HepG2 (cell line): Measurements from ENCODE around the gene YIF1A. TPM values are rescaled to one million over a fixed set of nuclear protein-coding genes. Genes with fewer than 3 reads are reported as not detected.
A peak's percentile ranks its signal among the peaks of the same experiment; 100 is the strongest.

Experiments
- ATAC-seq: fragments of 200-7000 bp; cut with Tn5 transposase; 3 replicates; pipeline ENCODE4 v1.9.1; 2020; ENCODE audit warnings: mild to moderate bottlenecking, moderate library complexity
- BruUV-seq: library from RNA; stranded (reverse); fragments of 400-500 nt; replicated peaks from 2 replicates; lab custom pipeline; 2021; lab: Mats Ljungman, UMichigan
- CTCF ChIA-PET: fragments of 300-600 bp; formaldehyde crosslinking; extraction: SDS; loops from one replicate; lab custom pipeline; 2021; ENCODE audit warnings: low total read pairs, inconsistent platforms, low intra/inter-chr PET ratio; lab: Yijun Ruan, JAX
- POLR2A ChIA-PET: fragments of 350-600 bp; sonication (Branson Sonifier 250); formaldehyde crosslinking; loops from one replicate; lab custom pipeline; 2020; ENCODE audit warnings: antibody characterized with exemption, inconsistent platforms; lab: Yijun Ruan, JAX
- DNase-seq: peaks from one replicate; pipeline ENCODE4 v3.0.0-alpha.2; 2015; ENCODE audit warnings: low spot score
- FAIRE-seq: peaks from 3 replicates; lab custom pipeline; 2011; peaks lifted over from hg19 to GRCh38; lab: Jason Lieb, UNC
- H2AFZ ChIP-seq: one replicate; pipeline ENCODE4 v1.6.1; 2011; ENCODE audit warnings: low read length, inconsistent platforms
- H3K27ac ChIP-seq: fragments of 300-600 bp; 3 replicates; pipeline ENCODE4 v1.8.0; 2011; ENCODE audit warnings: mixed run types, mild to moderate bottlenecking, mixed read lengths, low read length, inconsistent platforms; ENCODE audit not compliant: insufficient read depth; ENCODE audit errors: extremely low read length
- H3K27me3 ChIP-seq, 2 experiments: fragments of 200-600 bp in 1 of 2; 2 replicates in 1 of 2; 3 replicates in 1 of 2; pipeline versions ENCODE4 v1.6.0 to v1.8.0; 2011; ENCODE audit warnings: low read length in 2 of 2, mild to moderate bottlenecking in 2 of 2, moderate library complexity in 2 of 2, inconsistent platforms in 1 of 2; ENCODE audit not compliant: insufficient read depth in 2 of 2, control insufficient read depth in 1 of 2
- H3K36me3 ChIP-seq, 2 experiments: fragments of 200-600 bp in 1 of 2; replicated peaks in 1 of 2; 2 replicates in 1 of 2; 3 replicates in 1 of 2; pipeline versions ENCODE4 v1.5.1 to v1.8.0; 2011; ENCODE audit warnings: low read length in 2 of 2, inconsistent platforms in 1 of 2; ENCODE audit not compliant: insufficient read depth in 2 of 2, control insufficient read depth in 1 of 2
- H3K4me1 ChIP-seq: 2 replicates; pipeline ENCODE4 v1.5.1; 2012; ENCODE audit warnings: low read length, inconsistent platforms; ENCODE audit not compliant: insufficient read depth
- H3K4me2 ChIP-seq: 2 replicates; pipeline ENCODE4 v1.6.0; 2011; ENCODE audit warnings: low read depth, low read length, inconsistent platforms
- H3K4me3 ChIP-seq, 3 experiments: fragments of 200-600 bp in 1 of 3; sonication (generic), shearing (Covaris generic) in 1 of 3; replicated peaks in 1 of 3; 2 replicates each; pipeline ENCODE4 v1.5.1; 2011 to 2016; ENCODE audit warnings: low read length in 3 of 3, inconsistent platforms in 2 of 3, low read depth in 2 of 3, mild to moderate bottlenecking in 2 of 3, control low read depth in 1 of 3, mixed read lengths in 1 of 3; ENCODE audit not compliant: insufficient read depth in 1 of 3
- H3K79me2 ChIP-seq: one replicate; pipeline ENCODE4 v1.6.1; 2011; ENCODE audit warnings: low read length, inconsistent platforms; ENCODE audit not compliant: insufficient read depth
- H3K9ac ChIP-seq: 2 replicates; pipeline ENCODE4 v1.6.0; 2011; ENCODE audit warnings: mild to moderate bottlenecking, low read depth, low read length, inconsistent platforms; ENCODE audit not compliant: insufficient read depth
- H3K9me3 ChIP-seq: 2 replicates; pipeline ENCODE4 v1.5.1; 2012; ENCODE audit warnings: mild to moderate bottlenecking, low read length
- H4K20me1 ChIP-seq: 2 replicates; pipeline ENCODE4 v1.6.0; 2011; ENCODE audit warnings: inconsistent platforms, mild to moderate bottlenecking, low read length, moderate library complexity; ENCODE audit not compliant: insufficient read depth
- CBFB ChIP-seq: sonication (generic); formaldehyde crosslinking; IDR thresholded peaks from 2 replicates; pipeline ENCODE4 v1.4.0; 2020; ENCODE audit warnings: missing genetic modification reagents
- ELF1 ChIP-seq: sonication (generic); formaldehyde crosslinking; IDR thresholded peaks from 2 replicates; pipeline ENCODE4 v1.4.0; 2020; ENCODE audit warnings: missing genetic modification reagents
- FOXK2 ChIP-seq: fragments of 450-650 bp; IDR thresholded peaks from 2 replicates; pipeline ENCODE4 v1.6.1; 2016
- GFI1 ChIP-seq: sonication (generic); formaldehyde crosslinking; IDR thresholded peaks from 2 replicates; pipeline ENCODE4 v1.5.0; 2020; ENCODE audit warnings: missing genetic modification reagents, mild to moderate bottlenecking, borderline replicate concordance
- HOXA5 ChIP-seq: sonication (generic); formaldehyde crosslinking; IDR thresholded peaks from 2 replicates; pipeline ENCODE4 v1.4.0; 2020; ENCODE audit warnings: missing genetic modification reagents
- HOXA7 ChIP-seq: sonication (generic); formaldehyde crosslinking; IDR thresholded peaks from 2 replicates; pipeline ENCODE4 v1.8.1; 2022; ENCODE audit warnings: mild to moderate bottlenecking, missing genetic modification reagents, moderate library complexity
- KLF12 ChIP-seq: sonication (generic); formaldehyde crosslinking; IDR thresholded peaks from 2 replicates; pipeline ENCODE4 v1.4.0; 2020; ENCODE audit warnings: missing genetic modification reagents, borderline replicate concordance
- MNT ChIP-seq: fragments of 450-650 bp; IDR thresholded peaks from 2 replicates; pipeline ENCODE4 v1.6.1; 2016
- STAT6 ChIP-seq: sonication (generic); formaldehyde crosslinking; IDR thresholded peaks from 2 replicates; pipeline ENCODE4 v1.4.0; 2020; ENCODE audit warnings: missing genetic modification reagents, mild to moderate bottlenecking, borderline replicate concordance
- YY1 ChIP-seq: IDR thresholded peaks from 2 replicates; pipeline ENCODE4 v1.6.1; 2011; ENCODE audit warnings: low read length, low read depth, moderate library complexity, mild to moderate bottlenecking; ENCODE audit not compliant: insufficient read depth, insufficient replicate concordance
- ZFY ChIP-seq: sonication (generic); formaldehyde crosslinking; IDR thresholded peaks from 2 replicates; pipeline ENCODE4 v1.4.0; 2020; ENCODE audit warnings: missing genetic modification reagents
- ZNF292 ChIP-seq: sonication (generic); formaldehyde crosslinking; IDR thresholded peaks from 2 replicates; pipeline ENCODE4 v1.8.1; 2022; ENCODE audit warnings: mild to moderate bottlenecking, low read depth, missing genetic modification reagents, borderline replicate concordance
- ZNF629 ChIP-seq: sonication (generic); formaldehyde crosslinking; conservative IDR thresholded peaks from 2 replicates; pipeline ENCODE4 v1.5.0; 2020; ENCODE audit warnings: missing genetic modification reagents
- ZNF710 ChIP-seq: sonication (generic); formaldehyde crosslinking; IDR thresholded peaks from 2 replicates; pipeline ENCODE4 v1.5.0; 2020; ENCODE audit warnings: mild to moderate bottlenecking, missing genetic modification reagents, borderline replicate concordance
- ZNF749 ChIP-seq: sonication (generic); formaldehyde crosslinking; IDR thresholded peaks from 2 replicates; pipeline ENCODE4 v1.8.0; 2022; ENCODE audit warnings: mild to moderate bottlenecking, missing genetic modification reagents, moderate library complexity, borderline replicate concordance
- WGBS: methylation state at CpG from one replicate; pipeline ENCODE4 v1.1.6; 2017; ENCODE audit warnings: low lambda C conversion rate; 5-methylcytosine and 5-hydroxymethylcytosine counted together
- in situ Hi-C: cut with HindIII; loops from 2 replicates; pipeline ENCODE4 v1.10.0; 2017; ENCODE audit warnings: low pct_unique_long_range_greater_than_20kb; ENCODE audit not compliant: extremely low pct_ligation_motif_present
- intact Hi-C: fragments of 100-400 bp; cut with micrococcal nuclease; formaldehyde crosslinking; loops from one replicate; pipeline ENCODE4 v1.10.0; 2022; ENCODE audit not compliant: unreplicated experiment
- polyA plus RNA-seq, 8 experiments: library from polyadenylated mRNA; depleted of rRNA in 3 of 8; stranded (reverse) in 7 of 8; unstranded in 1 of 8; fragments of >200 nt; fragmentation: Illumina TruSeq in 4 of 8; extraction: Trizol in 4 of 8; gene quantifications; 2 replicates each; pipeline versions ENCODE4 v1.2.1 to v1.2.3, GENCODE V29; 2011 to 2016; ENCODE audit warnings: low read depth in 4 of 8, missing spikeins in 1 of 8, mixed read lengths in 1 of 8; ENCODE audit not compliant: insufficient read depth in 1 of 8
- total RNA-seq, 5 experiments: library from RNA; depleted of rRNA; stranded (reverse); fragments of >200 nt; fragmentation: Illumina TruSeq; extraction: Trizol; gene quantifications; 2 replicates each; pipeline ENCODE4 v1.2.3, GENCODE V29; 2016; ENCODE audit warnings: low read depth in 1 of 5

The YIF1A gene
- total and polyA plus RNA-seq, 2 of the 13 experiments (the other 11 are each of a cell fraction or from before 2014, with no cell fraction given) = 133 to 145 TPM

DNA sequence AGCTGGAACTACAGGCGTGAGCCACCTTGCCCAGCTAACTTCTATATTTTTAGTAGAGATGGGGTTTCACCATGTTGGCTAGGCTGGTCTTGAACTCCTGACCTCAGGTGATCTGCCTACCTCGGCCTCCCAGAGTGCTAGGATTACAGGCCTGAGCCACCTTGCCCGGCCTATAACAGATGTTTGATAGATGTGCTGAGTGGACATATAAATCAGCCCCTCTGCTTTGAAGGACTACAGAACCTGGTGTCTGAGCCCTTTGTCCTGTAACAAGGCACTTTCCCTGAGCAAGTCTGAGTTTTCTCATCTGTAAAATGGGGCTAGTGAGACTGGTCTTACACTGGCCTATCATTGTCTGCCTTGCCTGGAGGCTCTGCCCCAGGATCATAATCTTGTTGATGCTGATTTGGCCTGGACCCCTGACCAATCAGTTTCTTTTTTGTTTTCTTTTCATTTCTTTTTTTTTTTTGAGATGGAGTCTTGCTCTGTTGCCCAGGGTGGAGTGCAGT, 40.3 kb upstream of the YIF1A start (continued):
- TF ChIP-seq ZNF629 (CRISPR knock-in tag) (peak; percentile 52), ZFY (CRISPR knock-in tag) (no peak), ZNF710 (no peak), ELF1 (no peak), ZNF749 (CRISPR knock-in tag) (no peak), ZNF292 (no peak), MNT (no peak)

DNA sequence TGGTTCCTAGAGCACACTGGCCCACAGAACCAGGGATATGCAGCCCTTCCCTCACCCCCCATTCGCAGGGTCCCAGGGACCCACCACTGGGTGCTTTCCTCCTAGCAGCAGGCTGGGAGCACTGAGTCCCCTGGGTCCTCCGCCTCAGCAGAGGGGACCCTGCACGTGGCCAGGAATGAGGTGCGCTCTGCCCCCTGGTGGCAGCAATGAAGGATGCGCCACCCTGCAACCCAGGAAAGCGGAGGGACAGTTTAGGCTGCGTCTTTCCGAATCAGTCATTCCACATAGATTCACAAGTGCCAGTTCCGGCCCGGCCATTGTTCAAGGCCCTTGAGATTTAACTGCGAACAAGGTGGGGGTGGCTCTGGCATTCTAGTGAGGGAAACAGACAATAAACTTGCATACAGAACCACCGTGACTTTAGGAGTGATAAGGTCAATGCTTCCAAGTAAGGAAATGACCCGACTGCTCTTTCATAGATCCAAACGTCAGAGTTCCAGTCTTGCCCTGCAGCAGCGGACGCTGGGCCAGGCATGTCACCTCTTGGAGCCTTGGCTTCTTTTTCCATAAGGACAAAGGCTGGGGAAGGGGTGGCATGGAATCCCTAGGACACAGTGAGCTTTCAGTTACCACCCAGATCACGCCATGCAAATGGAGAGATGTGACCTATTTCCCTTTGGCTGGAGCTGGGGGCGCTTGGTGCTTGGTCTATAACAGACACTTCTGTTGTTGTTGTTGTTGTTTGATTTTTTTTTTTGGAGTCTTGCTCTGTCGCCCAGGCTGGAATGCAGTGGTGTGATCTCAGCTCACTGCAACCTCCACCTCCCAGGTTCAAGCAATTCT, 39.6 kb upstream of the YIF1A start:
- no TSS peak for BruUV-seq
- Histone ChIP-seq H3K79me2 (no peaks in the 10 kb centered on the region), H3K36me3 (no peaks in the 10 kb centered on the region), H4K20me1 (no peaks in the 10 kb centered on the region), H3K9me3 (no peaks in the 10 kb centered on the region), H3K9ac (peak overlapping the region; percentile 53), H3K4me2 (peak overlapping the region; percentile 100), H2AFZ (peak overlapping the region; percentile 79), H3K4me3 (peak overlapping the region; percentile 36 to 76 (median 47)), H3K27ac (peak overlapping the region; percentile 45), H3K27me3 (peaks cover 0 to 17% of the 10 kb centered on the region in 2 experiments; a peak in 3 of 5 replicates), H3K4me1 (peaks cover 57% of the 10 kb centered on the region)
- POLR2A ChIA-PET = interaction anchor here (0.9 to 4.0 kb wide), 3 partner anchors 12 to 39 kb away, joined by 3 to 35 read pairs (median 3); partner anchors contain the start of genes CD248 and YIF1A
- intact Hi-C loops (loop anchor here (1.0 to 5.0 kb wide), 2 partner anchors 17 to 546 kb away; partner anchors contain the start of gene AP5B1), in situ Hi-C loops (loop anchor here (5.0 kb wide), 1 partner anchor 36 kb away; the partner anchor contains the start of gene TMEM151A)
- FAIRE-seq (peak; percentile 73), ATAC-seq (peak; percentile 85), DNase-seq (peak; percentile 71)
- 2% methylated on average over 11 of the region's 19 CpGs for WGBS
- CTCF ChIA-PET = interaction anchor here (1.0 to 3.4 kb wide), 6 partner anchors 8 to 106 kb away, joined by 3 to 68 read pairs (median 6); no protein-coding TSS in a partner anchor
- TF ChIP-seq YY1 (peak; percentile 64), HOXA5 (CRISPR knock-in tag) (peak; percentile 60; the same call in 1 of the 2 replicates), KLF12 (CRISPR knock-in tag) (no peak), HOXA7 (CRISPR knock-in tag) (no peak), GFI1 (CRISPR knock-in tag) (peak; percentile 55; the same call in 1 of the 2 replicates), STAT6 (0 out of 2 replicates have a peak, but pooled peaks have one; percentile 26), CBFB (peak; percentile 83; the same call in 1 of the 2 replicates), FOXK2 (no peak)
